ENCODE measurements around the gene SPRR2B. TPM values are rescaled to one million over a fixed set of nuclear protein-coding genes. Genes with fewer than 3 reads are reported as not detected.
"Not testable (repeated sequence)": the region's sequence is repeated elsewhere in the genome, so short reads cannot be mapped to it uniquely, and the experiment has no call there.

SPRR2B gene
- total RNA-seq = not detected
- long read RNA-seq = 0 reads

GRCh38 chr1:153071511-153071910, at the start of gene SPRR2B:
Gene SPRR2B, minus strand, starts transcription at chr1:153071611. Its CDS starts 772 bp downstream, at chr1:153070839.
- ATAC-seq = no peak
- DNase-seq = no peak
- intact Hi-C loops (cut with DNase I, micrococcal nuclease) = no loop called here

- DNase-seq = no peak
- no peak for ATAC-seq
- intact Hi-C loops (cut with DNase I, micrococcal nuclease) = no loop called here
Measured at GRCh38 chr1:153120945-153121344, 49.5 kb upstream of the SPRR2B start.

- no peak for ATAC-seq
- intact Hi-C loops (cut with DNase I, micrococcal nuclease) = no loop called here
- DNase-seq = no peak
Measured at GRCh38 chr1:153119491-153119971, 48.1 kb upstream of the SPRR2B start.

GRCh38 chr1:153115264-153115663, 43.9 kb upstream of the SPRR2B start:
- ATAC-seq; DNase-seq; intact Hi-C loops (cut with DNase I, micrococcal nuclease): not testable (repeated sequence)

GRCh38 chr1:153113416-153113815, 42.0 kb upstream of the SPRR2B start, which contains the start of gene SPRR2F:
Gene SPRR2F, minus strand, starts transcription at chr1:153113516. Its CDS starts 783 bp downstream, at chr1:153112733.
- ATAC-seq (no peak), DNase-seq (no peak)
- intact Hi-C loops (cut with DNase I, micrococcal nuclease) = no loop called here

DNA sequence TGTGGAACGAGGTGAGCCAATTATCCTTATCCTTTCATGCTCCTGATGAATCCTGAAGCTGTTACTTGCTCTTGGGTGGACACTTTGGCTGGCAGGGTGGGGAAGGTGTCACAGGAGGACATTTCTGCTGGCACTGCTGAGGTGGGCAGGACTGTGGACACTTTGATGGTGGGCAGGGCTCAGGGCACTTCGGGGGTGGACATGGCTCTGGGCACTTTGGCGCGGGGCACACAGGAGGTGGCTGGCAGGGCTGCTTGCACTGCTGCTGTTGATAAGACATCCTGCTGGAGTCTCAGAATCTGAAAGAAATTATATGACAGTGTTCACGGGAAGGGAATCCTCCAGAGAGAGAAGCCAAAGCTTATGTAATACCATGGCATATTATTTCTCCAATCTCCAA, 41.0 kb upstream of the SPRR2B start:
- DNase-seq; ATAC-seq; intact Hi-C loops (cut with DNase I, micrococcal nuclease): not testable (repeated sequence)

GRCh38 chr1:153100245-153100644, 28.8 kb upstream of the SPRR2B start:
- no peak for DNase-seq
- intact Hi-C loops (cut with DNase I, micrococcal nuclease) = no loop called here
- no peak for ATAC-seq

DNA sequence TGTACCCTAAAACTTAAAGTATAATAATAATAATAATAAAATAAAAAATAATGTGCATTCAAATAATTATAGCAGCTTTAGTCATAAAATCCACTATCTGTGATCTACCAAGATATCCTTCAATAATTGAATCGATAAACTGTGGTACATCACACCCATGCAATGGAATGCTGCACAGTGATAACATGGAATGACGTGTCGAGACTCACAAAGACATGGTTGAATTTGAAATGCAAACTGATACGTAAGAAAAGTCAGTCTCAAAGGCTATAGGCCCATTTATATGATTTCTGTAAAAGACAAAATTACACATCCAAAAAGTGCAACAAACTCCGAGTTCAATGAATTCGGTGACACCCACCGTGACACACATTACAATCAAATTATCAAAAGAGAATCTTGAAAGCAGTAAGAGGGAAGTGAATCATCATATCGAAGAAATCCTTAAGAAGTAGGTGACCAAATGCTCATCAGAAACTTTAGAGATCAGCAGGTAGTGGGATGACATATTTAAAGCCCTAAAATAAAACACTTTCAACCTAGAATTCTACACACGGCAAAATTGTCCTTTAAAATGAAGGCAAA, 28.1 kb upstream of the SPRR2B start:
- ATAC-seq (no peak), DNase-seq (no peak)
- intact Hi-C loops (cut with DNase I, micrococcal nuclease) = no loop called here

DNA sequence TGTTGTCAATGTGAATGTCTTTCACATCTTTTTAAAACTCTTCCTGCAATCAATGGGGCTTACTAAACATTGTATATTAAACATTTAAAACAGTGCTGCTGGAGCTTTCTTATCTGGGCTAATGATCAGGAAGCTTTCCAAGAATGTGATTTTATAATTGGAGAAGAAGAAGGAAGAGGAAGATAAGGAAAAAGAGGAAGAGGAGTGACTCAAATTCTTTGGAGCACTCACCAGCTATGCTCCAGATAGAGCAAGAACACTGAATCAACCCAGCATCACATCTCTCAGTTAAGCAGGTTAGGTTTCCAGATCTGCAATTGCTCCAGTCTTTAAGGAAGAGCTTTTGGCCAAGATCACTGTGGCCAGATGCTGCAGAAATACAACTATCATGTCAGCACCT, 24.4 kb upstream of the SPRR2B start:
- DNase-seq (no peak), ATAC-seq (no peak)
- intact Hi-C loops (cut with DNase I, micrococcal nuclease) = no loop called here

GRCh38 chr1:153094426-153094825, 23.0 kb upstream of the SPRR2B start, which contains the start of gene SPRR2E:
Gene SPRR2E, minus strand, starts transcription at chr1:153094526. Its CDS starts 775 bp downstream, at chr1:153093751.
- DNase-seq (no peak), ATAC-seq (no peak)
- intact Hi-C loops (cut with DNase I, micrococcal nuclease) = no loop called here

DNA sequence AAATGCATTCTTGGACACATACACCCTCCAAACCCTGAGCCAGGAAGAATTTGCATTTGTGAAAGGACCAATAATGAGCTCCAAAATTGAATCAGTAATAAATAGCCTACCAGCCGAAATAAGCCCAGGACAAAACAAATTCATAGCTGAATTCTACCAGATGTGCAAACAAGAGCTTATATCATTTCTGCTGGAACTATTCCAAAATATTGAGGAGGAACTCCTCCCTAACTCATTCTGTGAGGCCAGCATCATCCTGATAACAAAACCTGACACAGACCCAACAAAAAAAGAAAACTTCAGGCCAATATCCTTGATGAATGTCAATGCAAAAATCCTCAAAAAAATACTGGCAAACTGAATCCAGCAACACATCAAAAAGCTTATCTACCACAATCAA, 16.2 kb upstream of the SPRR2B start:
- intact Hi-C loops (cut with DNase I, micrococcal nuclease) = no loop called here
- DNase-seq (no peak), ATAC-seq (no peak)

- intact Hi-C loops (cut with DNase I, micrococcal nuclease) = no loop called here
- no peak for DNase-seq
- no peak for ATAC-seq
Measured at GRCh38 chr1:153081736-153082135, 10.3 kb upstream of the SPRR2B start.

DNA sequence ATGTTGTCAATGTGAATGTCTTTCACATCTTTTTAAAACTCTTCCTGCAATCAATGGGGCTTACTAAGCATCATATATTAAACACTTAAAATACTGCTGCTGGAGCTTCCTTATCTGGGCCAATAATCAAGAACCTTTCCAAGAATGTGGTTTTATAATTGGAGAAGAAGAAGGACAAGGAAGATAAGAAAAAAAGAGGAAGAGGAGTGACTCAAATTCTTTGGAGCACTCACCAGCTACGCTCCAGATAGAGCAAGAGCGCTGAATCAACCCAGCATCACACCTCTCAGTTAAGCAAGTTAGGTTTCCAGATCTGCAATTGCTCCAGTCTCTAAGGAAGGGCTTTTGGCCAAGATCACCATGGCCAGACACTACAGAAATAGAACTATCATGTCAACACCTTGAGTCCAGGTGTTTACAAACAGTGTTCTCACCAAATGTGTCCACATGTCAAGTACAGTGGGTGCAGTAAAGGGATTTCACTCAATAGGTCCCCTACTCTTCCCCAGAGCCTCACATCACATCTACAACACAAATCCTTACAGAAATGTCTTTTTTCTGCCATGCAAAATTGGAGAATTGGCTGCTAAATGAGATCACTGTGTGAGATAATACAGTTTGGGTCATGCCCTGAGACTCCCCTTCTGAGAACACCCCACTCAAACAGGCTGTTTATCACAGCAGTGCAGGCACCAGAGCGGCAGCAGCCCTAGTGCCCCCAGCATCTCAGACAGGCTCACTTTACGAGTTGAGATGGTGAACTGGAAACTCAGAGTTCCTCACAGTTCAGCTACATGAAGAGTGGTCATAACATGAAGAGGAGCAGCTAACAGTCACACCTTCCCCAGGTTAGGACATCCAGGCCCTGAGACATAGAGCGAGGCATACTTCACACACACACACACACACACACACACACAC, 1.7 kb upstream of the SPRR2B start:
- DNase-seq (no peak), ATAC-seq (no peak)
- intact Hi-C loops (cut with DNase I, micrococcal nuclease) = no loop called here

- intact Hi-C loops (cut with DNase I, micrococcal nuclease) = no loop called here
- no peak for ATAC-seq
- no peak for DNase-seq
Measured at GRCh38 chr1:153070243-153070642, 1.2 kb downstream of the SPRR2B start.

GRCh38 chr1:153058826-153059784, 12.3 kb downstream of the SPRR2B start:
- ATAC-seq = no peak
- intact Hi-C loops (cut with DNase I, micrococcal nuclease) = no loop called here
- no peak for DNase-seq

GRCh38 chr1:153058154-153058553, 13.3 kb downstream of the SPRR2B start:
- ATAC-seq = no peak
- DNase-seq = no peak
- intact Hi-C loops (cut with DNase I, micrococcal nuclease) = no loop called here

GRCh38 chr1:153057375-153057774, 14.0 kb downstream of the SPRR2B start, which contains the start of gene SPRR2A:
Gene SPRR2A, minus strand, starts transcription at chr1:153057512. Its CDS starts 777 bp downstream, at chr1:153056735.
- ATAC-seq (no peak), DNase-seq (no peak)
- intact Hi-C loops (cut with DNase I, micrococcal nuclease) = no loop called here

- intact Hi-C loops (cut with DNase I, micrococcal nuclease); ATAC-seq; DNase-seq: not testable (repeated sequence)
Measured at GRCh38 chr1:153056111-153056510, 15.3 kb downstream of the SPRR2B start.

GRCh38 chr1:153049211-153049610, 22.2 kb downstream of the SPRR2B start:
- intact Hi-C loops (cut with DNase I, micrococcal nuclease) = no loop called here
- ATAC-seq (no peak), DNase-seq (no peak)
